Measurements from ENCODE around the gene RALGAPB. TPM values are rescaled to one million over a fixed set of nuclear protein-coding genes. Genes with fewer than 3 reads are reported as not detected.

The RALGAPB gene
- total and polyA plus RNA-seq, 2 of the 13 experiments (the other 11 are each of a cell fraction or from before 2014, with no cell fraction given) = 17.6 to 30.6 TPM

DNA sequence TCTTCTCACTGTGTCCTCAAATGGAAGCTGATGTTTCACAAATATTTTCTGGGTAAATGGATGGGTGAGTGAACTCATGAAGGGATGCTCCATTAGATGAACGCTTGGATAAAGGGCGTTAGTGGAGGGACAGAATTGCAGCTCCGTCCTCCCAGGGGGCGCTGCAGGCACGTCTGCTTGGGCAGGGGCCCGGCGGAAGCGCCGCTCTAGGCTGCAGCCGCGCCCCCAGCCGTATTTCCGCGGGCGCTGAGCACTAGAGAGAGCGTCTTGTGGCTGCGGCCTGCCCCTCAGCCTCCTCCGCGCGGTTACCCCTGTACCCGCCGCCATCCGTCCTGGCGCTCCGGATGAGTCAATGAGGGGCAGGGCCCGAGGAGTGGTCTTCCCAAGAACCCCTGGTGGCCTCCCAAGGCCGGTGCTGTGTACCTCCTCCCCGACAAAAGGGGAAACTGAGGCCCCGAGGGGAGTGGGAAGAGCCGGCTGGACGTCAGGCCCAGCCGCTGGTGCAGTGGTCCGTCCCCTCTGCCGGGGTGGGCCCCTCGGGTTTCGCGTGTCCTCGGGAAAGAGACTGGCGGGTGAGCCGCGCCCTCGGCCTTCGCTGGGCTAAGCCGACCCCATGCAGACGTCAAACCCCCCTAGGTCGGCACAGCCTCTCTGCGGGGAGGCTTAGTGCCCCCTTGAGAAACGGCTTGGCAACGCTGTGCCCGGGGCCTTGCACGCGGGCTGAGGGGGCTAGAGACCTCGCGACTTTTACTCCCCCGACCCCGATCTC, 26.0 kb upstream of the RALGAPB start (continued):
- TF ChIP-seq NFIC (IDR thresholded peaks at IDR 0.05; ENCODE audit: low read length) = no peak; the same call in 1 of the 2 replicates
- TF ChIP-seq, protein P1, sequence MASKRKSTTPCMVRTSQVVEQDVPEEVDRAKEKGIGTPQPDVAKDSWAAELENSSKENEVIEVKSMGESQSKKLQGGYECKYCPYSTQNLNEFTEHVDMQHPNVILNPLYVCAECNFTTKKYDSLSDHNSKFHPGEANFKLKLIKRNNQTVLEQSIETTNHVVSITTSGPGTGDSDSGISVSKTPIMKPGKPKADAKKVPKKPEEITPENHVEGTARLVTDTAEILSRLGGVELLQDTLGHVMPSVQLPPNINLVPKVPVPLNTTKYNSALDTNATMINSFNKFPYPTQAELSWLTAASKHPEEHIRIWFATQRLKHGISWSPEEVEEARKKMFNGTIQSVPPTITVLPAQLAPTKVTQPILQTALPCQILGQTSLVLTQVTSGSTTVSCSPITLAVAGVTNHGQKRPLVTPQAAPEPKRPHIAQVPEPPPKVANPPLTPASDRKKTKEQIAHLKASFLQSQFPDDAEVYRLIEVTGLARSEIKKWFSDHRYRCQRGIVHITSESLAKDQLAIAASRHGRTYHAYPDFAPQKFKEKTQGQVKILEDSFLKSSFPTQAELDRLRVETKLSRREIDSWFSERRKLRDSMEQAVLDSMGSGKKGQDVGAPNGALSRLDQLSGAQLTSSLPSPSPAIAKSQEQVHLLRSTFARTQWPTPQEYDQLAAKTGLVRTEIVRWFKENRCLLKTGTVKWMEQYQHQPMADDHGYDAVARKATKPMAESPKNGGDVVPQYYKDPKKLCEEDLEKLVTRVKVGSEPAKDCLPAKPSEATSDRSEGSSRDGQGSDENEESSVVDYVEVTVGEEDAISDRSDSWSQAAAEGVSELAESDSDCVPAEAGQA (IDR thresholded peaks at IDR 0.05; ENCODE audit: low read depth) = peak; percentile 93
- TF ChIP-seq, protein P1 (CRISPR knock-in tag; IDR thresholded peaks at IDR 0.05; ENCODE audit: borderline replicate concordance) = peak; percentile 96
- TF ChIP-seq ARNT (IDR thresholded peaks at IDR 0.05) = no peak
- TF ChIP-seq ZNF205 (CRISPR knock-in tag; IDR thresholded peaks at IDR 0.05) = peak; percentile 97
- TF ChIP-seq BORCS8-MEF2B (CRISPR knock-in tag; IDR thresholded peaks at IDR 0.05) = peak; percentile 96; the same call in 1 of the 2 replicates
- TF ChIP-seq MAF1 (CRISPR knock-in tag; IDR thresholded peaks at IDR 0.05; ENCODE audit: borderline replicate concordance) = peak; percentile 97
- TF ChIP-seq, protein P2, sequence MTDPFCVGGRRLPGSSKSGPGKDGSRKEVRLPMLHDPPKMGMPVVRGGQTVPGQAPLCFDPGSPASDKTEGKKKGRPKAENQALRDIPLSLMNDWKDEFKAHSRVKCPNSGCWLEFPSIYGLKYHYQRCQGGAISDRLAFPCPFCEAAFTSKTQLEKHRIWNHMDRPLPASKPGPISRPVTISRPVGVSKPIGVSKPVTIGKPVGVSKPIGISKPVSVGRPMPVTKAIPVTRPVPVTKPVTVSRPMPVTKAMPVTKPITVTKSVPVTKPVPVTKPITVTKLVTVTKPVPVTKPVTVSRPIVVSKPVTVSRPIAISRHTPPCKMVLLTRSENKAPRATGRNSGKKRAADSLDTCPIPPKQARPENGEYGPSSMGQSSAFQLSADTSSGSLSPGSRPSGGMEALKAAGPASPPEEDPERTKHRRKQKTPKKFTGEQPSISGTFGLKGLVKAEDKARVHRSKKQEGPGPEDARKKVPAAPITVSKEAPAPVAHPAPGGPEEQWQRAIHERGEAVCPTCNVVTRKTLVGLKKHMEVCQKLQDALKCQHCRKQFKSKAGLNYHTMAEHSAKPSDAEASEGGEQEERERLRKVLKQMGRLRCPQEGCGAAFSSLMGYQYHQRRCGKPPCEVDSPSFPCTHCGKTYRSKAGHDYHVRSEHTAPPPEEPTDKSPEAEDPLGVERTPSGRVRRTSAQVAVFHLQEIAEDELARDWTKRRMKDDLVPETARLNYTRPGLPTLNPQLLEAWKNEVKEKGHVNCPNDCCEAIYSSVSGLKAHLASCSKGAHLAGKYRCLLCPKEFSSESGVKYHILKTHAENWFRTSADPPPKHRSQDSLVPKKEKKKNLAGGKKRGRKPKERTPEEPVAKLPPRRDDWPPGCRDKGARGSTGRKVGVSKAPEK (CRISPR knock-in tag; IDR thresholded peaks at IDR 0.05; ENCODE audit: borderline replicate concordance) = peak; percentile 84; the same call in 1 of the 2 replicates
- no peak for TF ChIP-seq ZNF562 (CRISPR knock-in tag; IDR thresholded peaks at IDR 0.05; ENCODE audit: borderline replicate concordance)
- TF ChIP-seq KAT2B (IDR thresholded peaks at IDR 0.05; ENCODE audit: borderline replicate concordance, low read depth, low read length) = no peak
- TF ChIP-seq, protein P3, sequence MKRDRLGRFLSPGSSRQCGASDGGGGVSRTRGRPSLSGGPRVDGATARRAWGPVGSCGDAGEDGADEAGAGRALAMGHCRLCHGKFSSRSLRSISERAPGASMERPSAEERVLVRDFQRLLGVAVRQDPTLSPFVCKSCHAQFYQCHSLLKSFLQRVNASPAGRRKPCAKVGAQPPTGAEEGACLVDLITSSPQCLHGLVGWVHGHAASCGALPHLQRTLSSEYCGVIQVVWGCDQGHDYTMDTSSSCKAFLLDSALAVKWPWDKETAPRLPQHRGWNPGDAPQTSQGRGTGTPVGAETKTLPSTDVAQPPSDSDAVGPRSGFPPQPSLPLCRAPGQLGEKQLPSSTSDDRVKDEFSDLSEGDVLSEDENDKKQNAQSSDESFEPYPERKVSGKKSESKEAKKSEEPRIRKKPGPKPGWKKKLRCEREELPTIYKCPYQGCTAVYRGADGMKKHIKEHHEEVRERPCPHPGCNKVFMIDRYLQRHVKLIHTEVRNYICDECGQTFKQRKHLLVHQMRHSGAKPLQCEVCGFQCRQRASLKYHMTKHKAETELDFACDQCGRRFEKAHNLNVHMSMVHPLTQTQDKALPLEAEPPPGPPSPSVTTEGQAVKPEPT (CRISPR knock-in tag; IDR thresholded peaks at IDR 0.05; ENCODE audit: low read depth) = peak; percentile 82; the same call in 1 of the 2 replicates
- no peak for TF ChIP-seq ZBTB1 (CRISPR knock-in tag; IDR thresholded peaks at IDR 0.05; ENCODE audit: borderline replicate concordance)
- TF ChIP-seq ZFP41 (CRISPR knock-in tag; IDR thresholded peaks at IDR 0.05; ENCODE audit: borderline replicate concordance) = peak; percentile 95
- peak; percentile 78 for TF ChIP-seq ZNF3 (CRISPR knock-in tag; IDR thresholded peaks at IDR 0.05)
- peak; percentile 94 for TF ChIP-seq GABPA (IDR thresholded peaks at IDR 0.05; ENCODE audit: low read depth, low read length)
- peak; percentile 99 for TF ChIP-seq GABPA (CRISPR knock-in tag; IDR thresholded peaks at IDR 0.05; ENCODE audit: low read depth)
- peak; percentile 90; the same call in 1 of the 2 replicates for TF ChIP-seq TOPORS (CRISPR knock-in tag; IDR thresholded peaks at IDR 0.05)
- TF ChIP-seq ZBTB8A (CRISPR knock-in tag; IDR thresholded peaks at IDR 0.05; ENCODE audit: borderline replicate concordance, low read depth) = no peak
